ENCODE results near the gene BARHL2. TPM values are rescaled to one million over a fixed set of nuclear protein-coding genes. Genes with fewer than 3 reads are reported as not detected.

Gene BARHL2
- total RNA-seq, 1 experiment from 2014 or later, result not detected

- H3K9ac ChIP-seq (ENCODE audit: low read length), result no peak overlapping the region
- H3K9me3 ChIP-seq (ENCODE audit: control insufficient read depth in 1 of 2, insufficient read depth in 1 of 2, low read depth in 1 of 2, low read length in 2 of 2), result no peaks in the 10 kb centered on the region
- no peak overlapping the region for H3K4me3 ChIP-seq (replicated peaks in 1 of 2; ENCODE audit: low read depth in 1 of 2, low read length in 2 of 2)
- H3K9me2 ChIP-seq (ENCODE audit: insufficient read depth), result no peaks in the 10 kb centered on the region
- H4K20me1 ChIP-seq (ENCODE audit: insufficient read depth), result no peaks in the 10 kb centered on the region
- ATAC-seq, result no peak
- ChIA-PET RAD21 (ENCODE audit: low non-redundant PET in 1 of 2, low total read pairs in 2 of 2, uncharacterized antibody in 2 of 2, unreplicated experiment in 2 of 2) (no interaction called here), POLR2A (no interaction called here), CTCF (no interaction called here)
- no peak for DNase-seq (ENCODE audit: low read depth, low spot score)
- TF ChIP-seq MAX (IDR thresholded peaks at IDR 0.05) (no peak), JUND (IDR thresholded peaks at IDR 0.05) (no peak), POLR2AphosphoS5 (IDR thresholded peaks at IDR 0.05; ENCODE audit: low read depth, low read length) (no peak), SP1 (IDR thresholded peaks at IDR 0.05; ENCODE audit: low read depth) (no peak), ZNF274 (IDR thresholded peaks at IDR 0.05; ENCODE audit: low read depth, low read length) (no peak), EZH2 (IDR thresholded peaks at IDR 0.05) (no peak), RAD21 (IDR thresholded peaks at IDR 0.05; ENCODE audit: low read depth) (no peak), EZH2phosphoT487 (IDR thresholded peaks at IDR 0.05; ENCODE audit: borderline replicate concordance) (no peak), ZFX (IDR thresholded peaks at IDR 0.05) (no peak), POLR2A (IDR thresholded peaks at IDR 0.05; ENCODE audit: borderline replicate concordance, extremely low read depth, insufficient read depth, insufficient read length) (no peak), SIN3A (IDR thresholded peaks at IDR 0.05; ENCODE audit: low read depth) (no peak), CBX3 (IDR thresholded peaks at IDR 0.05; ENCODE audit: low read depth) (no peak)
- TF ChIP-seq, protein P1, sequence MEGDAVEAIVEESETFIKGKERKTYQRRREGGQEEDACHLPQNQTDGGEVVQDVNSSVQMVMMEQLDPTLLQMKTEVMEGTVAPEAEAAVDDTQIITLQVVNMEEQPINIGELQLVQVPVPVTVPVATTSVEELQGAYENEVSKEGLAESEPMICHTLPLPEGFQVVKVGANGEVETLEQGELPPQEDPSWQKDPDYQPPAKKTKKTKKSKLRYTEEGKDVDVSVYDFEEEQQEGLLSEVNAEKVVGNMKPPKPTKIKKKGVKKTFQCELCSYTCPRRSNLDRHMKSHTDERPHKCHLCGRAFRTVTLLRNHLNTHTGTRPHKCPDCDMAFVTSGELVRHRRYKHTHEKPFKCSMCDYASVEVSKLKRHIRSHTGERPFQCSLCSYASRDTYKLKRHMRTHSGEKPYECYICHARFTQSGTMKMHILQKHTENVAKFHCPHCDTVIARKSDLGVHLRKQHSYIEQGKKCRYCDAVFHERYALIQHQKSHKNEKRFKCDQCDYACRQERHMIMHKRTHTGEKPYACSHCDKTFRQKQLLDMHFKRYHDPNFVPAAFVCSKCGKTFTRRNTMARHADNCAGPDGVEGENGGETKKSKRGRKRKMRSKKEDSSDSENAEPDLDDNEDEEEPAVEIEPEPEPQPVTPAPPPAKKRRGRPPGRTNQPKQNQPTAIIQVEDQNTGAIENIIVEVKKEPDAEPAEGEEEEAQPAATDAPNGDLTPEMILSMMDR (IDR thresholded peaks at IDR 0.05 in 2 of 3, conservative IDR thresholded peaks at IDR 0.05 in 1 of 3; ENCODE audit: borderline replicate concordance in 1 of 3, insufficient read depth in 1 of 3, low read depth in 2 of 3, low read length in 2 of 3), result no peak
- TF ChIP-seq, protein P2, sequence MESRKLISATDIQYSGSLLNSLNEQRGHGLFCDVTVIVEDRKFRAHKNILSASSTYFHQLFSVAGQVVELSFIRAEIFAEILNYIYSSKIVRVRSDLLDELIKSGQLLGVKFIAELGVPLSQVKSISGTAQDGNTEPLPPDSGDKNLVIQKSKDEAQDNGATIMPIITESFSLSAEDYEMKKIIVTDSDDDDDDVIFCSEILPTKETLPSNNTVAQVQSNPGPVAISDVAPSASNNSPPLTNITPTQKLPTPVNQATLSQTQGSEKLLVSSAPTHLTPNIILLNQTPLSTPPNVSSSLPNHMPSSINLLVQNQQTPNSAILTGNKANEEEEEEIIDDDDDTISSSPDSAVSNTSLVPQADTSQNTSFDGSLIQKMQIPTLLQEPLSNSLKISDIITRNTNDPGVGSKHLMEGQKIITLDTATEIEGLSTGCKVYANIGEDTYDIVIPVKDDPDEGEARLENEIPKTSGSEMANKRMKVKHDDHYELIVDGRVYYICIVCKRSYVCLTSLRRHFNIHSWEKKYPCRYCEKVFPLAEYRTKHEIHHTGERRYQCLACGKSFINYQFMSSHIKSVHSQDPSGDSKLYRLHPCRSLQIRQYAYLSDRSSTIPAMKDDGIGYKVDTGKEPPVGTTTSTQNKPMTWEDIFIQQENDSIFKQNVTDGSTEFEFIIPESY (IDR thresholded peaks at IDR 0.05; ENCODE audit: extremely low read depth, insufficient replicate concordance, low read length), result no peak
- no peak overlapping the region for H3K4me2 ChIP-seq (ENCODE audit: low read length)
- no peaks in the 10 kb centered on the region for H3K79me2 ChIP-seq (ENCODE audit: insufficient read depth, low read length)
- no peaks in the 10 kb centered on the region for H3K36me3 ChIP-seq (ENCODE audit: control insufficient read depth in 1 of 2, insufficient read depth in 2 of 2, low read length in 2 of 2)
- peaks cover 5% of the 10 kb centered on the region; the same call in 1 of the 2 replicates for H3K27me3 ChIP-seq (ENCODE audit: insufficient read depth, low read length)
- peaks cover 0 to 5% of the 10 kb centered on the region in 2 experiments; a peak in 1 of 4 replicates for H3K4me1 ChIP-seq (ENCODE audit: control insufficient read depth in 1 of 2, insufficient read depth in 2 of 2, low read length in 2 of 2)
- no peak overlapping the region for H3K27ac ChIP-seq (ENCODE audit: low read depth, low read length)
- intact Hi-C loops (cut with micrococcal nuclease), result loop anchor here (5.0 to 10.0 kb wide), 3 partner anchors 297 to 590 kb away; partner anchors contain the start of gene ZNF644
- H2AFZ ChIP-seq (ENCODE audit: low read depth, low read length, poor library complexity, severe bottlenecking), result no peak overlapping the region
- no TSS peak for BruUV-seq (replicated peaks)
These were observed 8.0 kb upstream of the BARHL2 start for GRCh38 chr1:90724926-90725656.
